Stimulated activated CD4-positive, alpha-beta T cell treated with anti-CD3 and anti-CD28 coated beads, Interleukin-1b, Interleukin-23, amount 100 ng/mL, for 4 hours (primary cell): ENCODE measurements around the gene MKX.

Experiments used
- DNase-seq, 2 donors: peaks; one replicate each; pipeline ENCODE4 v3.0.0-alpha.2; 2020; ENCODE audit warnings: low read depth in 2 of 2

The MKX gene, protein sequence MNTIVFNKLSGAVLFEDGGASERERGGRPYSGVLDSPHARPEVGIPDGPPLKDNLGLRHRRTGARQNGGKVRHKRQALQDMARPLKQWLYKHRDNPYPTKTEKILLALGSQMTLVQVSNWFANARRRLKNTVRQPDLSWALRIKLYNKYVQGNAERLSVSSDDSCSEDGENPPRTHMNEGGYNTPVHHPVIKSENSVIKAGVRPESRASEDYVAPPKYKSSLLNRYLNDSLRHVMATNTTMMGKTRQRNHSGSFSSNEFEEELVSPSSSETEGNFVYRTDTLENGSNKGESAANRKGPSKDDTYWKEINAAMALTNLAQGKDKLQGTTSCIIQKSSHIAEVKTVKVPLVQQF

DNA sequence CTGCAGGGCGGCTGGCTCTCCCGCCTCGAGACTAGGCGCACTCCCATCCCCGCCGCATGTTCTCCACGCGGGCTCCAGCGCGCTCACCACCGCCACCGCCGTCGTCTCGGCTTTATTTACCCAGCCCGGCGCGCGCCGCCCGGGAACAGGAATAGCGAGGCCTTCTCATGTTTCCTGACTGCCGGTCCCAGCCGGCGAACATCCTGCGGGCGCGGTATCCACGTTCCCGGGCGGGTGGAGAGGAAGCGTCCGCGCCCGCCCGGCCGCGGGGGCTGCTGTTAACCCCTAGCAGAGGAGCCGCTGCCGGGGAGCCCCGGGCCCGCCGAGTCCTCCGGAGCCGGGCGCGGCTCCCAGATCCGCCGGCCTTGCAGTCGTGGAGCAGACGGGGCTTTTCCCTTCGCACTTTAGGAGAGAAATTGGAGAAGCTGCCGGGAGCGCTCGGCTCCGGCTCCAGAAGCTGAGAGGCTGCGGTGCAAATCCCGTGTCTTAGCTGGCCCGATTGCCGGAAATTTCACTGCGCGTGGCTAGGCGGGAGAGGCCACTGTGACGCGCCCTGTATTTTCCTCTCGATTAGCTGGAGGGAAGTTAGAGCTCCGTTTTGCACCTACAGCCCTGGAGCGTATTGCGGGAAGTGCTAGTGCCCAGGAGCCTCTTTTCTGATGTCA lies at the start of gene MKX:
Gene MKX (minus strand): TSS at position 88 of the 665 bp plus-strand sequence. CDS start 2,404 bp downstream, outside the sequence.
- peak; percentile 12 to 22 for DNase-seq

DNA sequence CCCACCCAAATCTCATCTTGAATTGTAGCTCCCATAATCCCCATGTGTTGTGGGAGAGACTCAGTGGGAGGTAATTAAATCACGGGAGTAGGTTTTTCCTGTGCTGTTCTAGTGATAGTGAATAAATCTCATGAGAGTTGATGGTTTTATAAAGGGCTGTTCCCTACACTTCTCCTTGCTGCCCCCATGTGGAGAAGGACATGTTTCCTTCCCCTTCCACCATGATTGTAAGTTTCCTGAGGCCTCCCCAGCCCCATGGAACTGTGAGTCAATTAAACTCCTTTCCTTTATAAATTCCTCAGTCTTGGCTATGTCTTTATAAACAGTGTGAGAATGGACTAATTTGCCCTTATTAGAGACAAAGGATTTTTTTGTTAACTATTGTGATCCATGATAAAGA lies 48.5 kb upstream of the MKX start:
- DNase-seq, result no peak

DNA sequence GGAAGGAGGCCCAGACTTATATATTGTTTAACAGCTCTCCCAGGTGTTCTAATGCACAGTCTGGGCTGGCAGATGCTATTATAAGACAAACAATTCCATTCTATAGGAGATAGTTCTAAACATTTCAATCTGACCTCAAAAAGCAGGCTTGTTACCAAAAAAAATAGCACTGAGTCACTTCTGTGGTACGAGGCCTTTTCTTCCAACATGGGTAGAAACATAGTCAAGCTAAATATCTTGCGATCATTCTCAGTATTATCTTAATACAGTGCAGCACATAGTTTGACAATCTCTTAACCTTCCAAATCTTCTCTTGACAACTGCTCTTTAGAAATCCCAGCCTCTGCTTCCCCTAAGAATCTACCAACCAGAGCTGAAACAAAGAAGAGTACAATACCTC lies 46.6 kb upstream of the MKX start:
- no peak for DNase-seq

DNA sequence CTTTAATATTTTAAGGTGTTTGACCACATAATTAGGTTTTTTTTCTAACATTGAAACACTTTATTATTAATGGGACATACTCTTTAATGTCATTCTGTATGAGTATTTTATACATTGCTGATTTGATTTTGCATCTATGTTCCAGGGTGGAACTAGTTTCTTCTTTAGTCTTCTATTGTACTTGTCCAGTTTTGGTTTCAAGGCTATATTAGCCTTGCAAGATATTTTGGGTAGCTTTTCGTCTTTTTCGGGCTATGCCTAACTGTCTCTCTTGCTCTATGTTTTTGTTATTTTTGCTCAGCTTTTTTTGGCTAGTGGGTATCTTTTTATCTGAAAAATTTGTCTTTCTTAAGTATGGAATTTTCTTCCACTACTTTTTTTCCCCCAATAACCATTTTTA lies 38.7 kb upstream of the MKX start:
- DNase-seq, result no peak

DNA sequence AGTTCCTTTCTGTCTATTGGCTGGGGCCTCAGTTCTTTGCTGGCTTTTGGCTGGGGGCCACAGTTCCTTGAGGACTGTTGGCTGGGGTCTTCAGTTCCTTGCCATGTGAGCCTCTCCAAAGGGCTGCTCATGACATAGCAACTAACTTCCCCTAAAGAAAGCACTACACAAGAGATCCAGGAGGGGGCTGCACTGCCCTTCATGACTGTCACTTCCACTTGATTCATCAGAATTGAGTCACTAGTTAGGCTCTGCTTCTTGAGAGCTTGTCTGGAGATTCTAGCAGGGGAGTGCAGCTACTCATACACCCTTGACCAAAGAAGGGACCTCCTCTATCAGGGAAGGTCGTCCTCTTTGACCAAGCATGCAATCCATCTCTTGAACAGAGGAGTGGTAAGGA lies 38.0 kb upstream of the MKX start:
- DNase-seq, result peak in 1 of 2 donors; percentile 1

DNA sequence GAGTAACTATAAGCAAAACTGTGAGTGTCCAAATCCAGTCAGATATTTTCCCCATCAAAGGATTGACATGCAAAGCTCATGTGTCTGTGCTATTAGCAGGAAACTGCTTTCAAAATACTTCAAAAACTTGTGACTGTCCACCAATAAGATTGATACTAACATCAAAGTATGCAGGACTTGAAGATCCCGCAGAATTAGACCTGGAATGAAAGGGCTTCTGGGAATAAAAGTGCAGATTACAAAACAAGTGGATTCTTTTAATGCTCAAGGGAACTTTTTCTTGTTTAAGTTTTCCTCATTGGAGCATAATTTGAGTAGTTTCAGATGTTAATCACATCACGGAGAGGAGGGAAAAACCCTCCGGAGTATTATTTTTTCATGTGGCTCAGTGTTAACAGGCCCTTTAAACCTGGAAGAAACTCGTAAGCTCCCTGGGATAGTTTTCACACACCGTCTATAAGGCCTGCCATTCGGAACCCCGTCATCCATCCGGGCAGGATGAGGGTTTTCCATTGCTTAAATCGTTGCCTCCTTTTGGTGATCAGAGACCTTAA lies 33.9 kb upstream of the MKX start:
- no peak for DNase-seq

DNA sequence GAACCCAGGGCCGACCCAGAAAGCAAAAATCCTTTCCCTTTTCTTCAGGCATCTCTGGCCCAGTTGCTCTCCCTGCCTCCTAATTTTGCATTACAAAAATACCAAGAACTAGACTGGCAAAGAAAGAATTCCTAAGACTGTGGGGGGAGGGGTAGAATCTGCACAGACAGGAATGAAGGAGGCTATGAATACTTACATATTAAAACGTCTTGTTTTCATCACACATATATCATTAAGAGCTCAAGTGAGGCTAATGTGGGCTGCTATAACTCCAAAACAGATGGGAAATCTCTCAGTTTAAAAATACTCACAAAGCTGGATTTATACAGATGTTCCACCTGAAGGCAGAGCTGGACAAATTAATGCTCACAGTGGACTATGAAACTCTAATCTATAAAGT lies 29.2 kb upstream of the MKX start:
- DNase-seq, result no peak

DNA sequence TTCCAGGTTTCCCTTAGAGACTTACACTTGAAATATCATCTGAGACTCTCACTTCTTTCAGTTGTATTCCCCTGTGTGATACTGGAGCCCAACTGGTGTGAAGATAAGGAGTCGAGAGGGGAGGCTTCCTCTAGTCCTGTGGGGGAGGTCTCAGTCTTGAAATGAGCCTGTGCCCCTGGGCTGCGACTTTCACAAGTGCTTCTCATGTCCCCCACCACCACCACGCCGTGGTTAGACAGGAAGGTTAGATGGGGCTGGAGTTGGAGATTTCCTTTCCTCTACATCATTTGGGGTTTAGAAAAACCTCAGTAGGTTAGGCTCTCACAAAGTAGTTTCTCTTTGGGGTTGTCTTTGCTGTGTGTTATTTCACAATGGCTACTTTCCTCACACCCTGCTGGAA lies 25.6 kb upstream of the MKX start:
- no peak for DNase-seq

DNA sequence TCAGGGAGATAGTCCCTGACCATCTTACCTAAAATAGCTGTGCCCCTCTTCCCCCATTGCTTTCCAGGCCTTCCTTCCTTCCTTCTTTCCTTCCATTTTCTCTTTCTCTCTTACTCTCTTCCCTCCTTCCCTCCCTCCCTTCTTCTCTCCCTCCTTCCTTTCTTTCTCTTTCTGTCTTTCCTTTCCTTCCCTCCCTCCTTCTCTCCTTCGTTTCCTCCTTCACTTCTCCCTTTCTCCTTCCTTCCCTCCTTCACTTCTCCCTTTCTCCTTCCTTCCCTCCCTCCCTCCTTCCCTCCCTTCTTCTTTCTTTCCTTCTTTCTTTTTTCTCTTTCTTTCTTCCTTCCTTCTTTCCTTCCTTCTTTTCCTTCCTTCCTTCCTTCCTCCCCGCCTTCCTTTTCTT lies 24.6 kb upstream of the MKX start:
- no peak for DNase-seq

DNA sequence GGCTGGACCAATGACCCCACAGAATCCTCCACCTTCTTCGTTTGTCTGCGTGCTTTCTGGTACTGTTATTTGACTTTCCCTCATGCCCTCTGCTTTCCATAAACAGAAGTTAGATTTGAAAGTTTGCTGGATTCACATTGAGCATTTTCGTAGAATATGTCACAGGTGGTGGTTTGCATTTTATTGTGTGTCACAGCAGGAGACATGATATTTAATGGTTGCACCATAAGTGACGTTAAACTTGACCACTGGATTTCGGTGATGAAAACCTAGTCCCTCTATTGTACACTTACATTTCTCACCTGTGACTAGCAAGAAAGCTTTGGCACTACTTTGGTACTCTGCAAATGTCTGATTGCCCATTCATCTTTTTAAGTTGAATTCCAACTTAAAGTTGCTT lies 15.2 kb upstream of the MKX start:
- DNase-seq, result no peak

DNA sequence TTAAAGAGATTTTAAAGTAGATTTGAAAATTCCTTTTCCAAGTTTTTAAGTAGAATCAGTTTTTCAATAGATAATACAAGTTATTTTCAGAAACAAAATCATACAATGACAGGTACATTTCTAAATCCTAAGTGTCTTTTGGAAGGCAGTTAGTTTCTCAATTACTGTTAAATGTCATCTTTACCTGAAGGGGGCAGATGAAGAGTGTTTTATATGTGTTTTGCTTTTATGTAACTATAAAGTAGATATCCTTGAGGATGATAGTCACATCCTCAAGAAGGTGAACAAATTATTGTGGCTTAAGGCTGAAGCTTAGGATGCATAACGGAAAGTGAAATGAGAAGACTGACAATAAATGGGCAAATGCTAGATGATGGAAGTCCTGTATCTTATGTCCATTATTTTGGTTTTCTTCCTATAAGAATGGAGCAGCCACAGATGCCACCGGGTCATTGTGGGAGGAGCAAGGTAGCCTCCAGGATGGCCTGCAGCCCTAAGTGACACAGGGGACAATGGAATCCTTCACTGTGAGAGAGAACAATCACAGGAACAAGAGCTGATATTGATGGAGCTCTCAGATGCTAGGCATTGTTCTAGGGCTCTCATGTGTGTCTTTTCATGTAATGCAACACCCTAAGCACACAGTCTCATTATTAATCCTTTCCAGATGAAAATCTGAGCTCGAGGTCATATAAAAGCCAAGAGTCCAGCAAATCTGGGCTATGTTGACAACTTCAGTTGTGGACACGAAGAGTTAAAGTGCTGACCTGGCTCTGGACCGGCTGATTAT lies 14.1 kb upstream of the MKX start:
- no peak for DNase-seq

DNA sequence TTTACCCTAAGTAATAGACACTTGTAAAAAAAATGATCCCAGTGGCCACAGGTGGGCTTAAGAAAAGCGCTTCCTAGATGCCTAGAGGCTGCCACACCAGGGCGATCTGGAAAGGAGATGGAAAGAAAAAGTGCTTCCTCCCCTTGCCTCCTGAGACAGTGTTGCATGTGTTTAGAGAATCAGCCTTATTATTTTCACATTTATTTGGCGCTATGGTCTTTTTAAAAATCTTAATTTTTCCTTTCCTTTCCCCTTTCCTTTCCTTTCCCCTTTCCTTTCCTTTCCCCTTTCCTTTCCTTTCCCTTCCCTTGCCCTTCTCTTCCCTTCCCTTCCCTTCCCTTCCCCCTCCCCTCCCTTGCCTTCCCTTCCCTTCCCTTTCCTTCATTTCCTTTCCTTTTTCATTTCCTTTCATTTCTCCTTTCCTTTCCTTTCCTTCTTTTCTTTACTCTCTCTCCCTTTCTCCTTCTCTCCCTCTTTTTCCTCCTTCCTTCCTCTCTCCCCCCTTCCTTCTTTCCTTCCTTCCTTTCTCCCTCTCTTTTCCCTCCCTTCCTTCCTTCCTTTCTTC lies 7.1 kb upstream of the MKX start:
- DNase-seq, result no peak

DNA sequence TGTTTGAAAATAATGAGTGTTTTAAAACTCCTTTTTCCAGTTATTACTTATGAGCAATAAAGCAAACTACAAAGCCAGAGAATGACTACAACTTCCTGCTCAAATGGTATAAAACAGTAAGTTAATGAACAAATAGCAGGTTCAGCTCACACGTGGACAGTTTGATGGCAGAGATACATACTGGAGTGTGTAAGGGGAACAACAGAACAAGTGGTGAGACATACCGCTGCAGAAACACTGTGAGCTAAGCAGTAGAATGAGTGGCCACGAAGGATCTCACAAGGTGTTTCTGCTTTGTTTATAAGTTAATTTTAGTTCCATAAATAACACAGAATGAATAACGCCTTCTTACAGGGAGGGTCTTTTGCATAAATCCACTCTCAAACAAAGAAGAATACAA lies 3.0 kb upstream of the MKX start:
- DNase-seq, result no peak

DNA sequence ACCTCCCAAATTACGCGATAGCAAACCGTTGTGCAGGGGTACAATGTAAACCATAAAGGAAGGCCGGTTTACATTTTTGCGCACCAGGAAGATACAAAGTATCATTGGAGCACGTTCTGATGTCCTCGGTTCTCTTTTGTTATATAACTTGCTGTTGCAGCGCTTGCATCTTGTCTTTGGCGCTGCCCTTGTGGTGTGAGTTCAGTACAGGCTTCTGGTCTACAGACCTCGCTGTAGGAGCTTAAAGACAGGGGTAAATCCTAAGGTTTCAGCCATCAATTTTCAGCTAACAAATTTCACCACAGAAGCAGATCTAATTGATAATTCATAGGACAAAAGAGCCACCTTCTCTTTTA lies 1.5 kb upstream of the MKX start:
- DNase-seq, result no peak

DNA sequence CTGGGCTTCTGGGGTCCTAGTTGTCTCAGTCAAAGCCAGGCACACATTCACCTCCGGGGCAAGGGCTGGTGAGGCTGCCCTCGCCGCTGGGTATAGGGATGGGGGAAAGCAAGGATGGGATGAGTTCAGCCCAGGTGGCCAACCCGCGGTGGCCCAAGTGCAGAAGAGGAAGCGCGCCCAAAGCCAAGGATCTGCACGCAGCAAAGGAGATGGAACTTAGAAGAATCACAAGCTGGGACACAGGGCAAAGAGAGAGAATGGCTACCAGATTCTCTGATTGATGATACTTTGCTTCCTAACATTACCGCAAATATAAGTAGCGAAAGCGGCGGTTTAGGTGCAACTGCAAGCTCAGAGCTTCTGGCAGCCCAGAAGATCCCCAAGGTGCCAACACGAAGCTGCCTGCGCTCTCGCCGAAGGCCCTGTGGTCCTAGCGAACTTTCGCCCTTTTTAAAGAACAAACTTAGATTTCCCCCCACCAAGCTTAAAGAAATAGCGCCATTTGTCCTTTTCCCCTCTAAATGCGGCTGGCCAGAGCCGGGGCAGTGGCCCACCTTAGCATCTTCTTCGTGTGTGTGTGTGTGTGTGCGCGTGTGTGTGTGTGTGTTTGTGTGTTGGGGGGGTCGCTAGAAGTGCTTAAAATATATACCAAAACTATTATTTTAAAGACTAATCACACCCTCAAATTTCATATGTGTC lies 927 bp upstream of the MKX start:
- DNase-seq, result no peak

DNA sequence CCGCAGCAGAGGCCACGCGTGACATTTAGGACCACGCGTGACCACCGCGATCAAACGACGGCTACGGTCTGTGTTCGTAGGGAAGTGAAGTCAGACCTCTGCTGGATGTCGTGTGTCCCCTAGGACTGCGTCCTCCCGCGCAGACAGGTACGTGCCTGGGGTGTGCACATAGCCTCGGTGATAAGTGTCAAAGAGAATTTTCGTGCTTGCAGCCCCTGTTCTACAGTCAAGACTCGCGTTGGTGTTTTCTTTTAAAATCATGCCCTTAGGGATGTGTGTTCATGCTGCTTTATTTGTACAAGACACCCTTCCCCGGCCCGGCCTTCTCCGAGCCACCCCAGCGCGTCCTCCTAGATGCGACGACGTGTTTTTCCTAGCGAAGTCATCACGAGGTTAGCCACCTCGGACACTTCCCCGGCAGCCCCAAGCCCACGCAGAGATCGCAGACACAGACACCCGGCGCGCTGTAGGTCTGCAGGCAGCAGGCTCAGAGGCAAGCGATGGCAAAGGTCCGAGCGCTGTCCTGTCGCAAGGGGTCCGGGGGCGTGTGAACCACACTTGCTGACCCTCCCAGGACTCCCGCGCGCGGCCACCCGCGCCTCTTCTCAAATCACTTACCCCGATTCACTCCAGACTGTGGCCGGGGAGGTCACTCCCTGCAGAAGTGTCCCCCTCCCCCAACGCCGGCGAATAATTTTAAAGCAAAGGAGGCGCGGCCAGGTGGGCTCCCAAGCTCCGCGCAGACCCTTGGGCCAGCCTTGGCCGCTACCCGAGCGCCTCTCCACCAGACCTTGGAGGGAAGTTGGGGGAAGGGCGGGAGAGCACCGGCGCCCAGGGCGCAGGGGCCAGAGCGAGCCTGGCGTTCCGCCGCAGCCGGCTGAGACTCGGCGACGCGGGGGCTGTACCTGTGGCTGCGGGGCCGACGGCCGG lies 552 bp downstream of the MKX start:
- peak in 1 of 2 donors; percentile 14 for DNase-seq

DNA sequence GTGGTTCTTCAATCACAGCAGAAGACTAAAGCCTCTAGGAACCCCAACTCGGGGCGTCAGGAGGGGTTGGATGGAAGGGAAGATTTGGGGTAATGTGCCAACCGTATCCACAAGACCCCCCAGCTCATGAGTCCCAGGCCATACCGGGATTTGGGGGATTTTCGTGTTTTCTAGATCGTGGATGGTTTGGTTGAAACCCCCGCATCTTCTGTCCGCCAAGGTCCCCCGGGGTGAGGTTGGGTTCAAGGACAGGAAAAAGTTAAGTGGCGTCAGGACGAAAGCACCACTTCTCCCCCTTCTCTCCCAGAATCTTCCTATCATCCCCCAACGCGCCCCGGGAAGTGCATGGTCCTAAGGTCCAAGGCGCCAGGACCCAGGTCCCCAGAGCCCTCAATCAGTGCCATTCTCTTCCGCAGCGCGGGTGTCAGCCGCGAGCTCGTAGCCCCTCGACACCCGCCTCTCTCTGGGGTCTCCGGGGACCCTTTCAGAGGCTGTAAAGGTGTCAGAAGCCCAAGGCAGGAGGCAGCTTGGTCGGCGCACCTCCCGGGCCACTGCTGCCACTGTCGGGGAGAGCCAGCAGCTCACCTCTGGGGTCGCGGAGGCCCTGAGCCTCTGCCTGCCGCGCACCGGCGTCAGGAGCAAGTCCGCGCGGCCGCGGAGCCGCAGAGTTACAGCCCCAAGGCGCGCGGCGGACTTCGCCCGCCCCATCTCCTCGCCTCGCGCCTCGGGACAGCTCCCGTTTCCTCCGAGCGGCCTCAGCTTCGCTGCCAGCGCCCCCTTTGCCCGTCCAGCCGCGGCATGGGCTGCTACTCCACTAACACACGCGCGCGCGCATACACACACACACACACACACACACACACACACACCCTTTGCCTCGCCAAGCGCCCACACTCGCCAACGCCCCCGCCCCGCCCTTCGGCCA lies 1.5 kb downstream of the MKX start:
- peak in 1 of 2 donors; percentile 11 for DNase-seq

DNA sequence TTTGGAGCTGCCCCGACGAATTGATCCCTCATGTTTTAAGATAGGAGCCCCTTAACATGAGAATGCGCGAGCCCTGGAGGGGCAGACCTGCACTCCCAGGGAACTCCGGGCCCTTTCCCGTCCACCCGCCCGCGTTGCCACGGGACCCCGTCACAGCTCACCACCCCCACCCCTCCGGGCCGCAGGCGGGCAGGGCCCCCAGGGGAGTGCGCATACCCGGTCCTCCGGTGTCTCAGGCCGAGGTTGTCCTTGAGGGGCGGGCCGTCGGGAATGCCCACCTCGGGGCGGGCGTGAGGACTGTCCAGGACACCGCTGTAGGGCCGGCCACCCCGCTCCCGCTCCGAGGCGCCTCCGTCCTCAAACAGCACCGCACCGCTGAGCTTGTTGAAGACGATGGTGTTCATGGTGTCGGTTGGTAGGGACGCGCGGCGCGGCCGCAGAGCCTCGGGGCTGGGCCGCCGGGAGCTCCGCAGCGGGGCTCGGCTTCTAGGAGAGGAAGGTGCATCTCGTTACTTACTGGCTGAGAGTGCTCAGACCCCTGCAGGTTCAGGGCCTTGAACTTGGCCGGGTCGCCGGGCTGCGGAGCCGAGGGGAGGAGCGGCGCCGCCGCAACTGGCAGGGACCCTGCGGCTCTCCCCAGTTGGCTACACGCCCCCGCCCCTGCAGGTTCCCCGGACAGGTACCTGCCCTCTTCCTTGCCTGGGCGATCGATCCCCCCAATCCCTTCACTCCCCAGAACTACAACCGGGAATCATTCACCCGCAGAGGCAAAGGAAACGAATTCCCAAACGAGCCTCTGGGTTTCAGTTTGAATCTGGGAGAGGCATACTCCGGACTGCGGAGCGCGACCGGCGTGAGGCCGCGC lies 2.4 kb downstream of the MKX start:
- peak; percentile 15 to 34 for DNase-seq
